Measurements from ENCODE around the gene CDK17.

Gene CDK17

DNA sequence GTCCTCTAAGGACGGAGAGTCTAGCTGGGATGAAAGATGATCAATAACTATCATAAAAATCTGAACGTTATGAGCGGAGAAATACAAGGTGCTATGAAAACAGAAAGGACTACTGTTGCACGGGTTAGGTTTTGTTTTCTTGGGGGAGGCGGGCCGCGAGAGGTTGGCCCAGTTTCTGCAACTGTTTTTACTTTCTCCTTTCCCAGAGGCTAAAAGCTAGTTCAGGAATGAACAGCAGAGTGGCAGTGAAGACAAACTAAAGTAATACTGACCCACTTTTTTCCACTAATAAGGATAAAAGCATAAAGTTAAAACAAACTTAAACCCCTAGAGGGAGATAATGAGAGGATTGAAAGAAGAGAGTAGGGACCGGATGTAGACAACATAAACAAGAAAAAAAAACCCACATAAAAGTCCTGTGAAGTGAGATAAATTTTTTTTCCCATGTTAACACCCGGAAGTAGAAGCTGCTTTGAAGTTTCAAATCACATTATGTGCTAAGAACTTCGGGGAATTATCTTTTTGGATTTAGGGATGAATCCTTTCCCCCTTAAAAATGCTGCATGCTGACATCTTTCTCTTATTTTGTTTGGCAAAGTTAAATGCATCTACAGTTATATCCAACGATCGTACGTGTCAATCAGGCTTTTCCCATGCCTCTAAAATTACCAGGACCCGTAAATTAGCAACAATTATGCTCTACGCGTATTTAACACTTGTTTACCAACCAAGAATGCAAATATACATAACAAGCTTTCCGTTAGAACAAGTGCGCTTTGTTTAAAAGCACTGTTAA is 1.0 kb upstream of the CDK17 start:
- H4K20me1 ChIP-seq (ENCODE audit: low read depth, low read length) = peaks cover 20% of the 10 kb centered on the region
- TF ChIP-seq, protein P1, sequence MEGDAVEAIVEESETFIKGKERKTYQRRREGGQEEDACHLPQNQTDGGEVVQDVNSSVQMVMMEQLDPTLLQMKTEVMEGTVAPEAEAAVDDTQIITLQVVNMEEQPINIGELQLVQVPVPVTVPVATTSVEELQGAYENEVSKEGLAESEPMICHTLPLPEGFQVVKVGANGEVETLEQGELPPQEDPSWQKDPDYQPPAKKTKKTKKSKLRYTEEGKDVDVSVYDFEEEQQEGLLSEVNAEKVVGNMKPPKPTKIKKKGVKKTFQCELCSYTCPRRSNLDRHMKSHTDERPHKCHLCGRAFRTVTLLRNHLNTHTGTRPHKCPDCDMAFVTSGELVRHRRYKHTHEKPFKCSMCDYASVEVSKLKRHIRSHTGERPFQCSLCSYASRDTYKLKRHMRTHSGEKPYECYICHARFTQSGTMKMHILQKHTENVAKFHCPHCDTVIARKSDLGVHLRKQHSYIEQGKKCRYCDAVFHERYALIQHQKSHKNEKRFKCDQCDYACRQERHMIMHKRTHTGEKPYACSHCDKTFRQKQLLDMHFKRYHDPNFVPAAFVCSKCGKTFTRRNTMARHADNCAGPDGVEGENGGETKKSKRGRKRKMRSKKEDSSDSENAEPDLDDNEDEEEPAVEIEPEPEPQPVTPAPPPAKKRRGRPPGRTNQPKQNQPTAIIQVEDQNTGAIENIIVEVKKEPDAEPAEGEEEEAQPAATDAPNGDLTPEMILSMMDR (IDR thresholded peaks at IDR 0.05; ENCODE audit: insufficient read depth, low read length, poor library complexity, severe bottlenecking) = peak; percentile 38
- no peak for TF ChIP-seq EZH2phosphoT487 (conservative IDR thresholded peaks at IDR 0.05; ENCODE audit: low read length)
- peaks cover 36% of the 10 kb centered on the region for H3K79me2 ChIP-seq (ENCODE audit: insufficient read depth, low read length)
- peak overlapping the region; percentile 54 for H3K4me3 ChIP-seq (ENCODE audit: insufficient read depth, low read length, poor library complexity, severe bottlenecking)
- H3K36me3 ChIP-seq (ENCODE audit: low read length) = no peaks in the 10 kb centered on the region
- H3K27me3 ChIP-seq (ENCODE audit: low read length) = no peaks in the 10 kb centered on the region
- H3K9ac ChIP-seq (ENCODE audit: low read length) = peak overlapping the region; percentile 97
- H3K4me2 ChIP-seq (ENCODE audit: low read depth, low read length, poor library complexity, severe bottlenecking) = peak overlapping the region; percentile 98
- peak overlapping the region; percentile 87 for H2AFZ ChIP-seq (ENCODE audit: low read depth, low read length, severe bottlenecking)
- H3K9me3 ChIP-seq (ENCODE audit: insufficient read depth, low read length) = no peaks in the 10 kb centered on the region
- H3K9me2 ChIP-seq (replicated peaks; ENCODE audit: insufficient read depth, low read length) = no peaks in the 10 kb centered on the region
- H3K27ac ChIP-seq (ENCODE audit: low read depth, low read length) = peak overlapping the region; percentile 97
- peaks cover 27% of the 10 kb centered on the region for H3F3A ChIP-seq (ENCODE audit: insufficient read depth)

GRCh38 chr12:96400631-96401075 is 414 bp upstream of the CDK17 start:
- TF ChIP-seq EZH2phosphoT487 (conservative IDR thresholded peaks at IDR 0.05; ENCODE audit: low read length) = no peak
- TF ChIP-seq, protein P1 (IDR thresholded peaks at IDR 0.05; ENCODE audit: insufficient read depth, low read length, poor library complexity, severe bottlenecking) = no peak
- H3K36me3 ChIP-seq (ENCODE audit: low read length) = no peaks in the 10 kb centered on the region
- H3K27ac ChIP-seq (ENCODE audit: low read depth, low read length) = peak overlapping the region; percentile 97
- H3F3A ChIP-seq (ENCODE audit: insufficient read depth) = peaks cover 27% of the 10 kb centered on the region
- peaks cover 23% of the 10 kb centered on the region for H4K20me1 ChIP-seq (ENCODE audit: low read depth, low read length)
- H3K79me2 ChIP-seq (ENCODE audit: insufficient read depth, low read length) = peaks cover 43% of the 10 kb centered on the region
- no peaks in the 10 kb centered on the region for H3K9me3 ChIP-seq (ENCODE audit: insufficient read depth, low read length)
- H3K9me2 ChIP-seq (replicated peaks; ENCODE audit: insufficient read depth, low read length) = no peaks in the 10 kb centered on the region
- H3K4me3 ChIP-seq (ENCODE audit: insufficient read depth, low read length, poor library complexity, severe bottlenecking) = peak overlapping the region; percentile 54
- H3K9ac ChIP-seq (ENCODE audit: low read length) = peak overlapping the region; percentile 97
- no peaks in the 10 kb centered on the region for H3K27me3 ChIP-seq (ENCODE audit: low read length)
- H2AFZ ChIP-seq (ENCODE audit: low read depth, low read length, severe bottlenecking) = peak overlapping the region; percentile 87
- H3K4me2 ChIP-seq (ENCODE audit: low read depth, low read length, poor library complexity, severe bottlenecking) = peak overlapping the region; percentile 98

DNA sequence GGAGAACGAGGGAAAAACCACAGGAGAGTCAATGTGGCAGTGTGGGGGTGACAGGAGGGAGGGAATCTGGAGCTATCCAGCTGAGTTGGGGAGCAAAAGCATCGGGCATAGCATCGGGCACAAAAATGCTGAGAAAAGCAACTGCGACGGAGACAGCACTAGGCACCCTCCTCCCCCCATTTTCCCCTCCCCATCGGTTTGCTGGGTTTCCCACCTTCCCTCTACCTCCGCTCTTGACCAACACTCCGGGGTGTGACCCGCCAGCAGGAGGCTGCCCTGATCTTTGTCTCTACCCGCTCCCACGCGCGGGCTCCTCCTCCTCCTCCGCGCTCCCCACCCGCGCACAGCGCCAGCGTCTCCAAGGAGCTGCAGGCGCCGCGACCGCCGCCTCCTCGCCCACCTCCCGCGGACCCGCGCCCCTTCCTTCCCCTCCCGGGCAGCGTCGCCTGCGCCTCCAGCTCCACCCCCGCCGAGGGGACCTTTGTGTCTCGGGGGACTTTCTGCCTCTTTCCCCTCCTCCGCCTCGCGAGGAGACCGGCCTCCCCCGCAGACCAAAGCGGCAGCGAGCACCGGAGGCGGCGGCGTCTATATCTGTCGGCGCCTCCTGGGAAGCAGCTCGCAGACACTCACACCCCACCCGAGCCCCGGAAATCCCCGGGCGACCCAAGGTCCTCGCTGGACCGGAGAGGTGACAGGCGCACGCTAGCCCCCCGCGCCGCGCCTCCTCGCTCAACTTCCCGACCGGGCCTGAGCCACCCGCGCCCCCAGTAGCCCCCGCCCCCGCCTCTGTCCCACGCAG is 920 bp downstream of the CDK17 start:
- peak overlapping the region; percentile 82 for H2AFZ ChIP-seq (ENCODE audit: low read depth, low read length, severe bottlenecking)
- H3K79me2 ChIP-seq (ENCODE audit: insufficient read depth, low read length) = peaks cover 55% of the 10 kb centered on the region

More for the DNA sequence above, 920 bp downstream of the CDK17 start:
- H3K9me3 ChIP-seq (ENCODE audit: insufficient read depth, low read length) = no peaks in the 10 kb centered on the region
- TF ChIP-seq, protein P1 (IDR thresholded peaks at IDR 0.05; ENCODE audit: insufficient read depth, low read length, poor library complexity, severe bottlenecking) = no peak
- TF ChIP-seq EZH2phosphoT487 (conservative IDR thresholded peaks at IDR 0.05; ENCODE audit: low read length) = no peak
- H3K4me3 ChIP-seq (ENCODE audit: insufficient read depth, low read length, poor library complexity, severe bottlenecking) = peak overlapping the region; percentile 79
- peak overlapping the region; percentile 96 for H3K4me2 ChIP-seq (ENCODE audit: low read depth, low read length, poor library complexity, severe bottlenecking)
- H3K36me3 ChIP-seq (ENCODE audit: low read length) = no peaks in the 10 kb centered on the region
- peak overlapping the region; percentile 97 for H3K9ac ChIP-seq (ENCODE audit: low read length)
- H4K20me1 ChIP-seq (ENCODE audit: low read depth, low read length) = peaks cover 27% of the 10 kb centered on the region
- H3K9me2 ChIP-seq (replicated peaks; ENCODE audit: insufficient read depth, low read length) = no peaks in the 10 kb centered on the region
- H3K27me3 ChIP-seq (ENCODE audit: low read length) = no peaks in the 10 kb centered on the region
- H3K27ac ChIP-seq (ENCODE audit: low read depth, low read length) = peak overlapping the region; percentile 97
- H3F3A ChIP-seq (ENCODE audit: insufficient read depth) = peaks cover 20% of the 10 kb centered on the region
